ENCODE results near the gene TBC1D9. TPM values are rescaled to one million over a fixed set of nuclear protein-coding genes. Genes with fewer than 3 reads are reported as not detected.

TBC1D9 gene
- total RNA-seq, 2 donors from 2014 or later = 0.05 to 0.33 TPM

- no peak overlapping the region for H3K4me3 Mint-ChIP-seq
- peaks cover 3% of the 10 kb centered on the region for H3K9me3 Mint-ChIP-seq
- DNase-seq (ENCODE audit: low spot score) (no peak), ATAC-seq (no peak)
- H3K27me3 Mint-ChIP-seq = peaks cover 0 to 4% of the 10 kb centered on the region in 2 donors
- H3K27ac Mint-ChIP-seq = no peak overlapping the region
- H3K4me1 Mint-ChIP-seq (ENCODE audit: low read depth in 2 of 2) = no peaks in the 10 kb centered on the region
- no peaks in the 10 kb centered on the region for H3K36me3 Mint-ChIP-seq
Observed at GRCh38 chr4:140726776-140727500, 29.2 kb downstream of the TBC1D9 start.

DNA sequence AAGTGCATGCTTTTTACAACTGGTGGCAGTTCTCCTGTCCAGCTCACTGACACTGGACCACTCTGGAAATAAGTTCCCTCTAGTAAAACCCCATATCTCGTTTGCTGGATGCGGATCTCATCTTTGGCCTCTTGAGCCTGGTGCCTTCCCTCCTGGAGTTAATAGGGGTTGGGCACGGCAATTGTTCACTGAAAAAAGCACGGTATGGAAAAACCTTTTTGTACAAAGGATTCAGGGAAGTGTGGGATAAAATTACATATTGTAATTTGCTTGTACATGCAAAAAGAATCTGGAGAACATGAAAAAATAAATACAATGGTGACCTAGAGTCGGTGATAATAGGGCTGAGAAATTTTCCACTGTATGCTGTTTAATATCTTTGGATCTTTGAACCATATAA, 30.6 kb downstream of the TBC1D9 start:
- no peak for DNase-seq (ENCODE audit: low spot score)
- peaks cover 0 to 4% of the 10 kb centered on the region in 2 donors for H3K27me3 Mint-ChIP-seq
- H3K27ac Mint-ChIP-seq = no peak overlapping the region
- no peaks in the 10 kb centered on the region for H3K36me3 Mint-ChIP-seq
- ATAC-seq = no peak
- H3K4me3 Mint-ChIP-seq = no peak overlapping the region
- H3K4me1 Mint-ChIP-seq (ENCODE audit: low read depth in 2 of 2) = peaks cover 8 to 10% of the 10 kb centered on the region in 2 donors
- H3K9me3 Mint-ChIP-seq = peaks cover 3% of the 10 kb centered on the region

DNA sequence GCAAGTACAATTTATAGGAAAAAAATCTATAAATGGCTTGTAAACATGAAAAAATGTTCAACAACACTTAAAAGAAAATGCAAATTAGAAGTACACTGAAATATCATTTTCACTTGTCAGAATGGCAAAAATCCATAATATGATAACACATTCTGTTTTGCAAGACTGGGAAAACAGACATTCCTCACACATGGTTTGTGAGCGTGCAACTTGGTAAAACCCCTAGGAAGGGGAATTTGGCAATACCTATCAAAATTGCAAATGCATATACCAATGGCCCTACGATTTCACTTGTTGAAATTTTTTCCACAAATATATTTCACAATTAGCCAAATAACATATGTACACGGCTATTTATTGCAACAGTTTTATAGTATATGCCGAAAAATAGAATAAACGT, 31.4 kb downstream of the TBC1D9 start:
- Mint-ChIP-seq H3K27ac (no peak overlapping the region), H3K4me1 (ENCODE audit: low read depth in 2 of 2) (peaks cover 8 to 12% of the 10 kb centered on the region in 2 donors), H3K9me3 (peaks cover 3% of the 10 kb centered on the region), H3K36me3 (no peaks in the 10 kb centered on the region), H3K27me3 (peaks cover 0 to 4% of the 10 kb centered on the region in 2 donors), H3K4me3 (no peak overlapping the region)
- no peak for ATAC-seq
- DNase-seq (ENCODE audit: low spot score) = no peak

DNA sequence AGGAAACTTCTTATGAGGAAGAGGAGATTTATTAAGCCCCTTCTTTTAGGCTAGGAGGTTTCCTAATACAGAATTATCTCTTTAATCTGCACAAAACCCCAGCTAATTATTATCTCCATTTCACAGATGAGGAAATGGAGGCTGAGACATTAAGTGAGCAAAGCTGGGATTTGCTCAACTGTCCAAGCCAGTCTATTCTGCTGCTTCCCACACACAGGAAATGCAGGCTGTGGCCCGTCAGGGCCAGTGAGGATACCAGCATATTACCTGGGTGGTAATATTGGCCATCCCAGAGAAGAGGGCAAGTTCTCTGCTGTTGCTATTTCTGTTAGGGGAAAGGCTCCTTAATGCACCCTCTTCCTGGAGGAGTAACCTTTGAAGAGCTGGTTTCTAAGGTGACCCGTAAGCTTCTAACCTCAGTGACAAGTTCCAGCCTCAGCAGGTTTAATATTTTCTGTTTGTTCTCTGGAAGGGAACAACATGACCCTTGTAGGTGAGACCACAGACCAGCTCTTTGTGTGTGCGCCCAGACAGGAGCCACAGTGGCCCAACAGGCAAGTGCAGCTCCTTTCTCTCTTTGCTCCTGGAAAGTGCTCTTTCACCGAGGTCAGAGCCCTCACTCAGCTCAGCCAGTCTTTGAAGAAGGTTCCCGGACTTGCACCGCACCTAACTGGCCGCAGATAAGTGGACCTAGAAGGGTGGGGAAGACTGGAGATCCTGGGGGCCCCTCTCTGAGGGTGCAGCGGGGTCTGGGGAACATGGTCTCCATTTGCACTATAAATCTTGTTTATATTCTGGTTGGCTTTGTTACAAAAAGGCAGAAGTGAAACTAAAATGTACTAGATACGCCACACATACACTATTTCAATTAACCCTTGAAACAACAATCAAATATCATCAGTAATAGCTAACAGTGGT, 35.5 kb downstream of the TBC1D9 start:
- Mint-ChIP-seq H3K36me3 (no peaks in the 10 kb centered on the region), H3K4me1 (ENCODE audit: low read depth in 2 of 2) (peaks cover 12 to 14% of the 10 kb centered on the region in 2 donors), H3K4me3 (peak overlapping the region; percentile 20), H3K27ac (peak overlapping the region in 1 of 2 donors; percentile 42), H3K9me3 (no peaks in the 10 kb centered on the region), H3K27me3 (no peaks in the 10 kb centered on the region)
- ATAC-seq (peak in 1 of 2 donors; percentile 60), DNase-seq (ENCODE audit: low spot score) (no peak)

GRCh38 chr4:140719686-140720085, 36.5 kb downstream of the TBC1D9 start:
- Mint-ChIP-seq H3K27me3 (no peaks in the 10 kb centered on the region), H3K36me3 (no peaks in the 10 kb centered on the region), H3K4me3 (no peak overlapping the region), H3K4me1 (ENCODE audit: low read depth in 2 of 2) (peaks cover 12 to 14% of the 10 kb centered on the region in 2 donors), H3K9me3 (no peaks in the 10 kb centered on the region), H3K27ac (no peak overlapping the region)
- no peak for DNase-seq (ENCODE audit: low spot score)
- ATAC-seq = no peak

- Mint-ChIP-seq H3K27me3 (no peaks in the 10 kb centered on the region), H3K36me3 (no peaks in the 10 kb centered on the region), H3K4me1 (ENCODE audit: low read depth in 2 of 2) (peaks cover 12 to 14% of the 10 kb centered on the region in 2 donors), H3K4me3 (no peak overlapping the region), H3K9me3 (no peaks in the 10 kb centered on the region), H3K27ac (no peak overlapping the region)
- DNase-seq (ENCODE audit: low spot score) (no peak), ATAC-seq (no peak)
Observed at GRCh38 chr4:140719022-140719421, 37.2 kb downstream of the TBC1D9 start.

- no peak for ATAC-seq
- no peak for DNase-seq (ENCODE audit: low spot score)
- Mint-ChIP-seq H3K9me3 (no peaks in the 10 kb centered on the region), H3K4me3 (no peak overlapping the region), H3K36me3 (no peaks in the 10 kb centered on the region), H3K27ac (no peak overlapping the region), H3K4me1 (ENCODE audit: low read depth in 2 of 2) (peaks cover 12 to 14% of the 10 kb centered on the region in 2 donors), H3K27me3 (no peaks in the 10 kb centered on the region)
Observed at GRCh38 chr4:140718241-140718952, 37.8 kb downstream of the TBC1D9 start.

DNA sequence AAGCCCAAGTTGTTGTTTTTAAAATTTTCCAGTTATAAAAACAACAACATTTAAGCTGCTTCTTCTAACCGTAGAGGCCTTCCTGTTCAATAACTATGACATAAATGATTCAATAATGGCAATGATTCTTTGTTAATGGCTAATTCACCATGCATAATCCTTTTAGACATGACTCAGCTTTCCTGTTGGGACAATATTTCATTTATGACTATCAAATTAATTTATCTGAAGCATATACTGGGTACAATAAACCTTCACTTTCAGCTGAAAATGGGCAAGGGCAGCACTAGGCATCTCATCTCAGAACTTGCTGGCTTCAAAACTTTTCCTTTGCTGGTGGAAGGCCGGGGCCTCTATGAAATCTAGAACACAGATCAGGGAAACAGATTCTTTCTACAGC, 38.9 kb downstream of the TBC1D9 start:
- H3K36me3 Mint-ChIP-seq = no peaks in the 10 kb centered on the region
- H3K27me3 Mint-ChIP-seq = no peaks in the 10 kb centered on the region
- H3K4me1 Mint-ChIP-seq (ENCODE audit: low read depth in 2 of 2) = peaks cover 12 to 14% of the 10 kb centered on the region in 2 donors
- H3K9me3 Mint-ChIP-seq = no peaks in the 10 kb centered on the region
- DNase-seq (ENCODE audit: low spot score) = no peak
- ATAC-seq = no peak
- no peak overlapping the region for H3K4me3 Mint-ChIP-seq
- H3K27ac Mint-ChIP-seq = no peak overlapping the region

GRCh38 chr4:140715119-140715518, 41.1 kb downstream of the TBC1D9 start:
- ATAC-seq (no peak), DNase-seq (ENCODE audit: low spot score) (no peak)
- H3K9me3 Mint-ChIP-seq = no peaks in the 10 kb centered on the region
- H3K27me3 Mint-ChIP-seq = no peaks in the 10 kb centered on the region
- H3K4me3 Mint-ChIP-seq = no peak overlapping the region
- no peak overlapping the region for H3K27ac Mint-ChIP-seq
- H3K36me3 Mint-ChIP-seq = no peaks in the 10 kb centered on the region
- peaks cover 3 to 5% of the 10 kb centered on the region in 2 donors for H3K4me1 Mint-ChIP-seq (ENCODE audit: low read depth in 2 of 2)

GRCh38 chr4:140711910-140712309, 44.3 kb downstream of the TBC1D9 start:
- no peak for ATAC-seq
- Mint-ChIP-seq H3K4me3 (no peak overlapping the region), H3K27me3 (peaks cover 0 to 2% of the 10 kb centered on the region in 2 donors), H3K27ac (no peak overlapping the region), H3K9me3 (no peaks in the 10 kb centered on the region), H3K36me3 (no peaks in the 10 kb centered on the region), H3K4me1 (ENCODE audit: low read depth in 2 of 2) (no peaks in the 10 kb centered on the region)
- no peak for DNase-seq (ENCODE audit: low spot score)

DNA sequence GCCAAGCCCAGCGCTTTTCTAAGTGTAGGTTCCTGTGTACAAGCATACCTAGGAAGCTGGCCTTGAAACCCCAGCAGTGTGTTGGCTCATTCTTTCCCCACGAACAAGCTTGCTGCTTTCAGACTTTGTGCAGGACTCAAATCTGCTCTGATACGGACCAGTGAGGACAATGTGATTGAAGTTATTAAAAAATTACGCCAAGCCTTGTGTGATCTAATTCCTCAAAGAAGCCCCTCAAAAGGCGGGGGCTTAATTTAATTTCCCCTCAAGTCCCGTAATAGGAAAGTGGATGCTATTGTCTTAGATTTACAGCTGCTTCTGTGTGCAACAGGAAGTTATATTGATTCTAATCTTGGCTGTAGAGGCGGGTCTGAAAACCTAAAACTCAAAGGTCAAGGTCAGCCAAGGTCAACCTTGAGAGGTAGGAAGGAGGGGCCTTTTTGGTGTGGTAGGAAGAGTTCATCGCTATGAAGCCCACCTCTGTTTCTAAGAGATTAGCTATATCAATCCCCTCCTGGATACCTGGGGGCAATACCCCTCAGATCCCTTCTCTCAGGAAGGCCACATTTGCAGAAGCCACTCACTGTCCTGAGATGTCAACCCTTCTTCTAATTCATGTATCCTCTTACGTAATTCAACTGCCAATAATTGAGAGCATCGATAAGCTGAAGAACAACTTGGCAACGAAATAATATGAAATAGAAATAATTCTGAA, 45.1 kb downstream of the TBC1D9 start:
- no peak for DNase-seq (ENCODE audit: low spot score)
- Mint-ChIP-seq H3K27ac (no peak overlapping the region), H3K9me3 (no peaks in the 10 kb centered on the region), H3K27me3 (peaks cover 0 to 2% of the 10 kb centered on the region in 2 donors), H3K36me3 (no peaks in the 10 kb centered on the region), H3K4me1 (ENCODE audit: low read depth in 2 of 2) (no peaks in the 10 kb centered on the region), H3K4me3 (no peak overlapping the region)
- ATAC-seq = no peak

DNA sequence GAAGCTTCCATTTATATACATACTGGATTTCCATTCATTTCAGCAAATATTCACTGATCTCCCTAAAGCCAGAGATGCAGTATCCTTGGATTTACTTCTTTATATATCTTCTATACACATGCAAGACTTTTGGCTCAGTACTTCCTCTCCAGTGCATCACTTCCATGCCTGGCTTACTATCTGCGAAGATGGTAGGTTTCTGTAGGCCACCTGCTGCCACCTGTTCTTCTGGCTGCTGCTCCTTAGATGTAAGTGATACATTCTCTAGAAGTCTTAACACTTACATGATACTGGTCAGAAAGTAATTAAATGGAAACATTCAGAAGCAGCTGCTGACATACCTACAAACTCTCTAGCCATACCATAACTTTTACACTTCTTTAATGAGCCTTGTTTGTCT, 48.9 kb downstream of the TBC1D9 start:
- ATAC-seq = no peak
- H3K36me3 Mint-ChIP-seq = no peaks in the 10 kb centered on the region
- no peaks in the 10 kb centered on the region for H3K9me3 Mint-ChIP-seq
- no peak overlapping the region for H3K4me3 Mint-ChIP-seq
- peaks cover 2 to 10% of the 10 kb centered on the region in 2 donors for H3K27me3 Mint-ChIP-seq
- H3K4me1 Mint-ChIP-seq (ENCODE audit: low read depth in 2 of 2) = no peaks in the 10 kb centered on the region
- no peak for DNase-seq (ENCODE audit: low spot score)
- no peak overlapping the region for H3K27ac Mint-ChIP-seq

DNA sequence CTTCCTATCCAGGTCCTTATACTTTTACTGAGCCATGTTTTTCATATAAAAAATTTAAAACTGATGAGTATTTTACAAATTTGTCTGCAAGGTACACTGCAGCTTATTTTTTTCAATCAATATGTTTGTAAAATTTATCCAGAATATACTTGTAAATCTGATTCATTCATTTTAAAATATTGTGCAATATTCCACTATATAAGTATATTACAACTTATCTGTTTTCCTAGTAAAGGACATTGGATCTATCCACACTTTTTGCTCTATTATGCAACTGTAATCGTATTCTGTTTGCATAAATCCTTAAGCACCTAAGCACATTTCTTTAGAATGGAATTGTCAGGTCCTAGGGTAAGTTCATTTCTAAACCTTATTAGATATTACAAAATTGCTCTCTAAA, 49.5 kb downstream of the TBC1D9 start:
- DNase-seq (ENCODE audit: low spot score) (no peak), ATAC-seq (no peak)
- Mint-ChIP-seq H3K36me3 (no peaks in the 10 kb centered on the region), H3K27ac (no peak overlapping the region), H3K4me3 (no peak overlapping the region), H3K4me1 (ENCODE audit: low read depth in 2 of 2) (no peaks in the 10 kb centered on the region), H3K27me3 (peaks cover 2 to 10% of the 10 kb centered on the region in 2 donors), H3K9me3 (no peaks in the 10 kb centered on the region)

Measured in natural killer cell treated with Interleukin-12 subunit alpha and Interleukin-12 subunit beta and Interleukin-15 and Interleukin-18, amount 100 ng/mL, for 72 hours (primary cell).